Measurements from ENCODE around the gene GPATCH11.
A peak's percentile ranks its signal among the peaks of the same experiment; 100 is the strongest.

GPATCH11 gene

DNA sequence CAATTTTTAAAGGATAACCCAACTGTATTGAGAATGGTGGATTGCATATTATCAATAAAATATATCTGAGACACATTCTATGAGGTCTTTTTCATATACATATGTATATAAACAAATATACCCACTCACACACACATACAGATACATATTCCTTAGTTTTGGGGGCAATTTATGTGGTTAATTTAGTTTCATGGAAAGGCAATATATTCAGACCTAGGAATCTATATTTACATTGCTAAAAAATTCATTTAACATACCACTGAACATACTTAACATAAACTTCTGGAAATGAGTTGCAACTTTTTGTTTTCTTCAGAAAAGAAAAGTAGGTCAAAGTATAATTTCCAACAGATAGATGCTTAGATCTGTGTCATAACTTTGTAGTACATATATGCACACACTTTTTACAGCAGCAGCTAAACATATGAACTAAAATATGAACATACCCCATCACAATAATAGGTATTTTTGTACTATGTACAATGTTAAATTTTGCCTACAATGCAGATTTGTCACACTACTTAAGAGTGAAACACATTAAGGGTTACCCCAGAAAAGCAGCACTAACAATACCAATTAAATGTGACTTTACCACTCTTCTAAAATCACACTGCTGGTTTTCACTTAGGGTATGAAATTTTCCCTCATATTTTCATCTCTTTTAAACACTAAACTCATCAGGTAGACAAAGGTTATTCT lies 23.2 kb upstream of the GPATCH11 start:
- TF ChIP-seq, protein P1, sequence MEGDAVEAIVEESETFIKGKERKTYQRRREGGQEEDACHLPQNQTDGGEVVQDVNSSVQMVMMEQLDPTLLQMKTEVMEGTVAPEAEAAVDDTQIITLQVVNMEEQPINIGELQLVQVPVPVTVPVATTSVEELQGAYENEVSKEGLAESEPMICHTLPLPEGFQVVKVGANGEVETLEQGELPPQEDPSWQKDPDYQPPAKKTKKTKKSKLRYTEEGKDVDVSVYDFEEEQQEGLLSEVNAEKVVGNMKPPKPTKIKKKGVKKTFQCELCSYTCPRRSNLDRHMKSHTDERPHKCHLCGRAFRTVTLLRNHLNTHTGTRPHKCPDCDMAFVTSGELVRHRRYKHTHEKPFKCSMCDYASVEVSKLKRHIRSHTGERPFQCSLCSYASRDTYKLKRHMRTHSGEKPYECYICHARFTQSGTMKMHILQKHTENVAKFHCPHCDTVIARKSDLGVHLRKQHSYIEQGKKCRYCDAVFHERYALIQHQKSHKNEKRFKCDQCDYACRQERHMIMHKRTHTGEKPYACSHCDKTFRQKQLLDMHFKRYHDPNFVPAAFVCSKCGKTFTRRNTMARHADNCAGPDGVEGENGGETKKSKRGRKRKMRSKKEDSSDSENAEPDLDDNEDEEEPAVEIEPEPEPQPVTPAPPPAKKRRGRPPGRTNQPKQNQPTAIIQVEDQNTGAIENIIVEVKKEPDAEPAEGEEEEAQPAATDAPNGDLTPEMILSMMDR (IDR thresholded peaks at IDR 0.05; ENCODE audit: insufficient read depth, low read depth, low read length, missing control alignments): no peak
- DNase-seq (ENCODE audit: low read depth): no peak

DNA sequence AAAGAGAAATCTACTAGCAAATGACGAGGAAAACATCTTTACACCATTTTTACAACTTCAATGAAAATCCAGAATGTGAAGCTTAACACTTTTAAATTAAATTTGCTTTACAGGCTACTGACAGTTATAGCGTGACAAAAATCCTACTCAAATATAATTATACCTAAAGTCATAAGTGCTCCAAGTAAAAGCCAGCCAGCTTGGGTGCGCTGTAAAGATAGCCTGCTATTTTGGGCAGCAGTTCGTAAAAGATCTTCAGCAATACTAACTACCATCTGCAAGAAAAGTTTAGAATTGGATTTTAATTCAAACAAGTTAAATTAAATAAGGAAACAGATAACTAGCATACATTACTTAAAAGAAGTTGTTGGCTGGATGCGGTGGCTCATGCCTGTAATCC lies 22.5 kb upstream of the GPATCH11 start:
- TF ChIP-seq, protein P1 (IDR thresholded peaks at IDR 0.05; ENCODE audit: insufficient read depth, low read depth, low read length, missing control alignments): no peak
- no peak overlapping the region for H3K4me3 ChIP-seq (ENCODE audit: low read depth, low read length)
- no peak for DNase-seq (ENCODE audit: low read depth)

More for the DNA sequence above, 23.2 kb upstream of the GPATCH11 start:
- H3K4me3 ChIP-seq (ENCODE audit: low read depth, low read length): no peak overlapping the region

DNA sequence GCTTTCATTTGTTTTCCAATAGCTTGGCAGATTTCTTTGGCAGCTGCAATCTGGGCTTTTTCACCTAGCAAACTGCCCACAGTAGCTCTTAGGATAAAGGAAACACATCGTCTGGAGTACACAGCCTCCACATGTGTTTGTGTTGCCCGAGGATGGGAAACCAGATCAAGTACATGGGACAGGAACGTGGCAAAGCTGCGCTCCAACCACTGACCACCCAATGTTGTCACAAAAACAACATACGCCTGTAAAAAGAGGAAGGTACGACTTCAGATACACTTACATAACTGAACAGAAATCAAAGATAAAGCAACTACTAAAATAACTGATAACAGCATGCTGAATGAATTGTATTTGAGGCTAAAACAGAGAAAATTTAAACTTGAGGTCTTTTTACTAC lies 15.6 kb upstream of the GPATCH11 start:
- DNase-seq (ENCODE audit: low read depth): no peak
- TF ChIP-seq, protein P1 (IDR thresholded peaks at IDR 0.05; ENCODE audit: insufficient read depth, low read depth, low read length, missing control alignments): no peak
- H3K4me3 ChIP-seq (ENCODE audit: low read depth, low read length): no peak overlapping the region

DNA sequence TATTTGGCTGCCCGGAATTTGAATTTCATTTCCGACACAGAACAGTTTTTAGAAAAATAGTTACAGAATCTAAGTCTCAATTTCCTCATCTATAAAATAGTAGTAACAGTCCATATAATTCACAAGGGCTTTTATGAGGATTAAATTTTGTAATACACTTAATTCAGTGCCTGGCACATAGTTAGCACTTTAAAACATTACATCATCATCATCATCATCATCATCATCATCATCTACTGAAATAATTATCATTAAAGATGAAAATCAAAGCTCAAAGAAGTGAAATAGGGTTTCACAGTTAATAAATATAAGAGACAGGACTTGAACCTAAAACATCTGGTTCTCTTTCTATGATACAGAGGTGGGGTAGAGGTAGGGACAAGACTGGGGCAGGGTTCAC lies 13.4 kb upstream of the GPATCH11 start:
- no peak overlapping the region for H3K4me3 ChIP-seq (ENCODE audit: low read depth, low read length)
- TF ChIP-seq, protein P1 (IDR thresholded peaks at IDR 0.05; ENCODE audit: insufficient read depth, low read depth, low read length, missing control alignments): no peak
- DNase-seq (ENCODE audit: low read depth): no peak

DNA sequence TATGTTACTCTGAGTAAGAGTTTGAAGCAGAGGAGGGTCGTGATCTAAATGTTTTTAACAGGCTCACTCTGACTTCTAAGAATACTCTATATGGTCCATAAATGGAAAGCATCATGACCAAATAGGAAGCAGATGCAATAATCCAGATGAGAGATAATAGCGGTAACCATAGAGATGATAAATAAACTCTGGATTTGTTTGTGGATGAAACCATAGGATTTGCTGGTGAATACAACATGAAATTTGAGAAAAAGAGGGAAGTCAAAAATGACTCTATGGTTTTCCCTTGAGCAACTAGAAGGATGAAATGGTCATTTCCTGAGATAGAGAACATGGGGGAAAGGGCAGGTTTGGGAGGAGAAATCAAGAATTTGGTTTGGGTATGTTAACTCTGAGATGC lies 4.1 kb upstream of the GPATCH11 start:
- H3K4me3 ChIP-seq (ENCODE audit: low read depth, low read length): no peak overlapping the region
- DNase-seq (ENCODE audit: low read depth): no peak
- TF ChIP-seq, protein P1 (IDR thresholded peaks at IDR 0.05; ENCODE audit: insufficient read depth, low read depth, low read length, missing control alignments): no peak

DNA sequence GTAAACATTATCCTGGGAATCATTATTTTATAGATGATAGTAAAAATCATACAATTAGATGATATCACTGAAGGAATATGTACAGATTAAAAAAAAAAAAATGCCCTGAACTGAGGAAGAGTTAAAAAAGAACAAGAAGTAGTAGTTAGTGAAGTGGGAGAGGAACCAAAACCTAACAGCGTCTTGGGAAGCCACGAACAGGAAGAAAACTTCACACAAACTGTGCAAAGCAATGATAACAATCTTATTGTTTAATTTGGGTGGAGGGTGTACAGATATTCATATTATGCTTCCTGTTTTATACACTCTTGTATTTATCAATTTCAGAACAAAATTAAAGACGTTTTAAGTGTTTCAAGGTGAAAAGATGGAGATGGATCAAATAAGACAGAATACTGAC lies 3.6 kb upstream of the GPATCH11 start:
- TF ChIP-seq, protein P1 (IDR thresholded peaks at IDR 0.05; ENCODE audit: insufficient read depth, low read depth, low read length, missing control alignments): no peak
- H3K4me3 ChIP-seq (ENCODE audit: low read depth, low read length): no peak overlapping the region
- no peak for DNase-seq (ENCODE audit: low read depth)

DNA sequence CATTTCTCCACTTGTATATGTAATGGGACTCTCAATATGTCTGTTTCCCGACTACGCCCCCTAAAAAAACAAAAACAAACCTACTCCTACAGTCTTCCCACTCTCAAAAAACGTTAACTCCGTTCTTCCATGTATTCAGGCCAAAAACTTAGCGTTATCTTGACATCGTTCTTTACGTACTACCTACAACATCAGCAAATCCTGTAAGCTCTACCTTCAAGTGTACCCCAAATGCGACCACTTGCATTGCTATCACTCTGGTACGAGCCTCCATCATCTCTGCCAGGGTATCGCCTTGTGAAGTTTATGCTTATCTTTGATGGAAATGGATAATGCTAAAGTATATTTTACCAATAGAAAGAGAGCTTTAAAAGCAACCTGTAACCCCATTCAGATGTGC lies 479 bp downstream of the GPATCH11 start:
- TF ChIP-seq, protein P1 (IDR thresholded peaks at IDR 0.05; ENCODE audit: insufficient read depth, low read depth, low read length, missing control alignments): no peak
- peak overlapping the region; percentile 62 for H3K4me3 ChIP-seq (ENCODE audit: low read depth, low read length)

More for the DNA sequence above, 479 bp downstream of the GPATCH11 start:
- DNase-seq (ENCODE audit: low read depth): no peak
